Testis (tissue), 2 donors: Measurements from ENCODE around the gene TGFA.

Experiments
- POLR2A ChIP-seq: fragments of 450-650 bp; IDR thresholded peaks from one replicate; pipeline ENCODE4 v1.6.1; 2017; ENCODE audit warnings: antibody characterized with exemption, mild to moderate bottlenecking, moderate library complexity
- TF ChIP-seq, protein P1 (sequence below), 3 experiments: fragments of 450-650 bp in 2 of 3; fragments of 200-600 bp in 1 of 3; sonication (generic) in 1 of 3; IDR thresholded peaks; one replicate each; pipeline ENCODE4 v1.5.1; 2016 to 2019; ENCODE audit warnings: antibody characterized with exemption in 3 of 3, mild to moderate bottlenecking in 2 of 3, moderate library complexity in 1 of 3

DNA sequence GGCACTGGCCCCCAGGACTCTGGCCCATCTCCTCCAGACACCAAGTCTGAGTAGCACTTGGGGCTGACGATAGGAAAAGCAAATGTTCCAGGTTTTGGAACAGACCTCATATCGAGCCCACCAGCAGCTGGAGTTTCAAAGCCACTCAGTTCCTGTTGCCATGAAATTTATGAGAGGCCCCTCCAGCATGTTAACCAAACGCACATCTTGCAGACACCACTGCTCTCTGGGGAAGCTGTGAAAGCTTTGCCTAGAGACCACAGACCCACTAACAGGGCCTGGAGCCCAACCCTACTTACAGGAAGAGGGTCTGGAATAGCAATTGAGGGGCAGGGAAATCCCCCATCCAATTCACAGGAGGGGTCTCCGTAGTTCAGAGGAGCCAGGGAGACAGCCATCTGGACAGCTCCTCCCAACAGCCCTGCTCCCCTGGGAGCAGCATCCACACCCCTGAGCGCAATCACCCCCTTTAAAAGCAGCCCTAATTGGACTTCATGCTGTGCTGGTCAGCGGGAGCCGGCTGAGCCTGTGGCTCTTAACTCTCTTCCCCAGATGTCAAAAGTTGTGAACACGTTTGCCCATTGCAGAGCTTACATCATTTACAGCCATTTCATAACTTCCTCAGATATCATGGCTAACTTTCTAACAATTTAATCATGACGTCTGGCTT is 81.3 kb downstream of the TGFA start:
- TF ChIP-seq, protein P1, sequence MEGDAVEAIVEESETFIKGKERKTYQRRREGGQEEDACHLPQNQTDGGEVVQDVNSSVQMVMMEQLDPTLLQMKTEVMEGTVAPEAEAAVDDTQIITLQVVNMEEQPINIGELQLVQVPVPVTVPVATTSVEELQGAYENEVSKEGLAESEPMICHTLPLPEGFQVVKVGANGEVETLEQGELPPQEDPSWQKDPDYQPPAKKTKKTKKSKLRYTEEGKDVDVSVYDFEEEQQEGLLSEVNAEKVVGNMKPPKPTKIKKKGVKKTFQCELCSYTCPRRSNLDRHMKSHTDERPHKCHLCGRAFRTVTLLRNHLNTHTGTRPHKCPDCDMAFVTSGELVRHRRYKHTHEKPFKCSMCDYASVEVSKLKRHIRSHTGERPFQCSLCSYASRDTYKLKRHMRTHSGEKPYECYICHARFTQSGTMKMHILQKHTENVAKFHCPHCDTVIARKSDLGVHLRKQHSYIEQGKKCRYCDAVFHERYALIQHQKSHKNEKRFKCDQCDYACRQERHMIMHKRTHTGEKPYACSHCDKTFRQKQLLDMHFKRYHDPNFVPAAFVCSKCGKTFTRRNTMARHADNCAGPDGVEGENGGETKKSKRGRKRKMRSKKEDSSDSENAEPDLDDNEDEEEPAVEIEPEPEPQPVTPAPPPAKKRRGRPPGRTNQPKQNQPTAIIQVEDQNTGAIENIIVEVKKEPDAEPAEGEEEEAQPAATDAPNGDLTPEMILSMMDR (IDR thresholded peaks at IDR 0.05): no peak
- no peak for TF ChIP-seq POLR2A
